ENCODE data around the gene GTF2F2.

The GTF2F2 gene

GRCh38 chr13:45316996-45317395 is 196.7 kb downstream of the GTF2F2 start:
- DNase-seq (ENCODE audit: low read depth in 1 of 2, low spot score in 1 of 2) = no peak
- Histone ChIP-seq H3K27ac (replicated peaks) (no peak overlapping the region), H3K4me3 (replicated peaks; ENCODE audit: insufficient read depth, low read length) (no peak overlapping the region), H3K27me3 (ENCODE audit: insufficient read depth, poor library complexity, severe bottlenecking) (no peaks in the 10 kb centered on the region)
- no peak for TF ChIP-seq REST (IDR thresholded peaks at IDR 0.05; ENCODE audit: insufficient replicate concordance, low read depth)
- TF ChIP-seq CTCF (IDR thresholded peaks at IDR 0.05; ENCODE audit: insufficient read depth, low read length) = no peak
- TF ChIP-seq SPI1 (IDR thresholded peaks at IDR 0.05; ENCODE audit: borderline replicate concordance, low read depth) = no peak
- TF ChIP-seq GABPA (IDR thresholded peaks at IDR 0.05; ENCODE audit: low read depth) = no peak
- no peak for TF ChIP-seq POLR2AphosphoS5 (IDR thresholded peaks at IDR 0.05; ENCODE audit: low read depth)

GRCh38 chr13:45320876-45321629 is 200.7 kb downstream of the GTF2F2 start:
- Histone ChIP-seq H3K4me3 (replicated peaks; ENCODE audit: insufficient read depth, low read length) (no peak overlapping the region), H3K27me3 (ENCODE audit: insufficient read depth, poor library complexity, severe bottlenecking) (no peaks in the 10 kb centered on the region), H3K27ac (replicated peaks) (peak overlapping the region; percentile 20)
- TF ChIP-seq GABPA (IDR thresholded peaks at IDR 0.05; ENCODE audit: low read depth) (no peak), SPI1 (IDR thresholded peaks at IDR 0.05; ENCODE audit: borderline replicate concordance, low read depth) (peak; percentile 92), POLR2AphosphoS5 (IDR thresholded peaks at IDR 0.05; ENCODE audit: low read depth) (peak; percentile 80), REST (IDR thresholded peaks at IDR 0.05; ENCODE audit: insufficient replicate concordance, low read depth) (no peak)
- peak in 1 of 2 experiments; percentile 94 for DNase-seq (ENCODE audit: low read depth in 1 of 2, low spot score in 1 of 2)

GRCh38 chr13:45325806-45326205 is 205.5 kb downstream of the GTF2F2 start:
- TF ChIP-seq SPI1 (IDR thresholded peaks at IDR 0.05; ENCODE audit: borderline replicate concordance, low read depth) (peak; percentile 13; the same call in 1 of the 2 replicates), GABPA (IDR thresholded peaks at IDR 0.05; ENCODE audit: low read depth) (no peak), CTCF (IDR thresholded peaks at IDR 0.05; ENCODE audit: insufficient read depth, low read length) (no peak), REST (IDR thresholded peaks at IDR 0.05; ENCODE audit: insufficient replicate concordance, low read depth) (no peak), POLR2AphosphoS5 (IDR thresholded peaks at IDR 0.05; ENCODE audit: low read depth) (peak; percentile 36; the same call in 1 of the 2 replicates)
- peak in 1 of 2 experiments; percentile 88 for DNase-seq (ENCODE audit: low read depth in 1 of 2, low spot score in 1 of 2)
- Histone ChIP-seq H3K4me3 (replicated peaks; ENCODE audit: insufficient read depth, low read length) (no peak overlapping the region), H3K27ac (replicated peaks) (0 out of 2 replicates have a peak overlapping the region, but pooled peaks have one; percentile 7), H3K27me3 (ENCODE audit: insufficient read depth, poor library complexity, severe bottlenecking) (no peaks in the 10 kb centered on the region)
